ENCODE results near the gene UMODL1. TPM values are rescaled to one million over a fixed set of nuclear protein-coding genes. Genes with fewer than 3 reads are reported as not detected.

Gene UMODL1
- polyA plus RNA-seq, 3 donors, result 0.04 to 0.31 TPM; not detected in 1

GRCh38 chr21:42057851-42058437 lies 13.2 kb upstream of the UMODL1 start:
- no peak for DNase-seq (ENCODE audit: low read depth in 3 of 3, low spot score in 2 of 3)

- no peak for DNase-seq (ENCODE audit: low read depth in 3 of 3, low spot score in 2 of 3)
Observed at GRCh38 chr21:42058631-42059111, 12.4 kb upstream of the UMODL1 start.

DNA sequence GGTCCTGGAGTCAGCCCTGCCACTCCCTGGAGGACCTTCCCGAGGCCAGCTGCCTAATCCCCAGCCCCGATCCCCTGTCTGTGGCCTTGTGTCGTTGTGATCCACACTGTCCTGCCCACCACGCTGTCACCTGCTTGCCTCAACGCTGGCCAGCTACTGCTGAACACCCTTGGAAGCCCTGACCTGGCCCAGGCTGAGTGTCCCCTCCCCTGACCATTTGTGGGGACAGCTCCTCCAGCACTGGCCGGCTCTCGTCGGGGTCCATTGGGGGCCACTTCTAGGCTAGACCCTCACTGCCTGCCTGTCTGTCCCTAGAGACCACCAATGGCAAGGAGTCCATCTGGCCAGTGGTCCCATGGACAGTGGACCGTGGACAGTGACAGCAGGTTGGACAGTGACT lies 12.0 kb upstream of the UMODL1 start:
- DNase-seq (ENCODE audit: low read depth in 3 of 3, low spot score in 2 of 3), result no peak

- DNase-seq (ENCODE audit: low read depth in 3 of 3, low spot score in 2 of 3), result no peak
Observed at GRCh38 chr21:42059721-42060120, 11.4 kb upstream of the UMODL1 start.

DNA sequence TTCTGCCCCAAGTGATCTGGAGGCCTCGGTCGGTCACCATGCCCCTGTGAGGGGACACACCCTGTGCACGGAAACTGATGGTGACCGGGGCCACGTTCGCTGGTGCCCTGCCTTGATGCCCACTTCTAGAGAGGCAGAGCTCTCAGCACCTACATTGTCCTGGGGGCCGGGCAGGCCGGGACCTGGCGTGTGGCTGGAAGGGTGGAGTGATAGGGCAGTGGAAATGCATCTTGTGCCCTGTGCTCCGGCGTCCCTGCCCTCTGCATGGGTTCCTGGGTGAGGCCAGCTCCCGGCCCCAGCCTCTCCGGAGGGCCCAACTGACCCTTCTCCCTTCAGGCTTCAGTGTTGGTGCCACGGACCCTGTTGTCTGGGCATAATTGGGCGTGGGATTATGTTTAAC lies 11.0 kb upstream of the UMODL1 start:
- DNase-seq (ENCODE audit: low read depth in 3 of 3, low spot score in 2 of 3), result no peak

DNA sequence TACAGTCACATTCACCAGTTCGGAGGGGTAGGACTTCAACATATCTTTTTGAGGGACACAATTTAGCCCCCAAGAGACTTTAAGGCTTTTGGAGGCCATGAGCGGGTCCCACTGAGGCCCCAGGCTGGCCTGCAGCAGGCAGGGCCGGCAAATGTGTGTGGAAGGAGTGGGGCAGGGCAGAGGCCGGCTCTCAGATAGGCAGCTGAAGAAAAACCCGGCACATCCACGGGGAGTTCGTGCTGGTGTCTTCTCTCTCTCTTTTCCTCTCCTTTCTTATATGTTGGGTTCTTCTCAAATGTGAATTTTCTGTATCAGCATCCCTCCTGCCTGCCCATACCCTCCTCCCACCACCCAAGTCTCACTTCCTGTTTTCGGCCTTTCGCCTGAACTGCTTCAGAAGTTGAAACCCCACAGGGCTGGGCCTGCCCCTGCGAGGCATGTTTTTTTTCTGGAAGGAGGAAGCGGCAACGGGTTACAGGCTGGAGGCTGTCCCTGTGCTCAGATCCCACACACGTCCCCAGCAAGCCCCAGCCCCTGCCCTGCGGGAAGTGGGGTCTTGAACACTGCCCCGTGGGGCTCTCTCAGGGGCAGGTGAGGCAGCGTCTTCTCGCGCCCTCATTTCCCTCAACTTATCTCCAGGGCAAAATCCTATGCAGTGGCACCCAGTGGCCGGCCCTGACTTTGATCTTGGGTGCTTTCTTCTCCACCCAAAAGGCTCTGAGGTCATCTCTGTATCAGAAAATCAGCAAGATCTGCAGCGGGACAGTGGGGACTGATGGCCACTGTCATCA lies 9.7 kb upstream of the UMODL1 start:
- no peak for DNase-seq (ENCODE audit: low read depth in 3 of 3, low spot score in 2 of 3)

DNA sequence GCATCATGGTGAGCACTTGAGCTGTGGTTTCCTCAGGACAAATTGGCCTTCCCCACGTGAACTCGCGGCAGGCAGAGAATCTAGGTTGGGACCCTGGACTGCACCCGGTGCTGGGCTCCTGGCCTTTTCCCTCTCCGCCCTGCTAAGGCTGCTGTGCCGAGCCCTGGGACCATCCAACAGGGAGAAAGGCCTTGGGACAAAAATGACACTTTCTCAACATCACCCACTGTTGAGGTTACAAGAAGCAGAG lies 9.2 kb upstream of the UMODL1 start:
- no peak for DNase-seq (ENCODE audit: low read depth in 3 of 3, low spot score in 2 of 3)

DNA sequence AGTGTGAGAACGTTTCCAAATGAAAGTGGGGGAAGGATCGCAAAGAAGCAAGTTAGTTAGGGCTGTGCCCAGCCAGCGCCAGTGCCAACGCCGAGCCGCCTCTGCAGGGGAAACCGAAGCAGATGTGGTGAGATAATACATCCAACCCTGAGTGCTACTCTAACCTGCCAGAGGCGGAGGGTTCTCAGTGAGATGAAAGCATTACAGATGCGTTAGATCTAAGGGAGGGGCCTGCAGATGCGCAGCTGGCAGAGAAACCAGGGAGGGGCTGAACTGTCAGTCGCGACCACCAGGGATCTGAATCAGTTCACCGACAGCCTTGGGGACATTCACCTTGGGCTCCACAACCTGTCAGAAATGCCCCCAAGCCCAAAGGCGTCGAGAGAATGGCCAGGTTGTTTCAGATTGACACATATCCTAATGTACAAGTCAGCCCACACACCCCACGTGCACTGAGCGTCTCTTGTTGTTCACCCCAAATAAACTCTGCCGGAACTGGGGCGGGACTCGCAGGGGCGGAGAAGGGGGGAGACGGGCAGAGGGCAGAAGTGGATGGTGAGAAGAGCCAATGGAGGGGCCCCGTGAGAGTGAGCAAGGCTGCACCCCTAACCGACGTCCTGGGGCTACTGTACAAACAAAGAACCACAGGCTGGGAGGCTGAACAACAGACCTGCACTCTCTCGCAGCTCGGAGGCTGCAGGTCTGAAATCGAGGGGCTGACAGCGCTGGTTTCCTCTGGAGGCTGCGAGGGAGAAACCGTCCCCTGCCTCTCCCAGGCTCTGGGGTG lies 8.7 kb upstream of the UMODL1 start:
- no peak for DNase-seq (ENCODE audit: low read depth in 3 of 3, low spot score in 2 of 3)

GRCh38 chr21:42063191-42063570 lies 7.9 kb upstream of the UMODL1 start:
- no peak for DNase-seq (ENCODE audit: low read depth in 3 of 3, low spot score in 2 of 3)

- DNase-seq (ENCODE audit: low read depth in 3 of 3, low spot score in 2 of 3), result no peak
Observed at GRCh38 chr21:42063571-42064521, 7.3 kb upstream of the UMODL1 start.

- no peak for DNase-seq (ENCODE audit: low read depth in 3 of 3, low spot score in 2 of 3)
Observed at GRCh38 chr21:42066521-42066920, 4.6 kb upstream of the UMODL1 start.

GRCh38 chr21:42067531-42068255 lies 3.4 kb upstream of the UMODL1 start:
- DNase-seq (ENCODE audit: low read depth in 3 of 3, low spot score in 2 of 3), result no peak

DNA sequence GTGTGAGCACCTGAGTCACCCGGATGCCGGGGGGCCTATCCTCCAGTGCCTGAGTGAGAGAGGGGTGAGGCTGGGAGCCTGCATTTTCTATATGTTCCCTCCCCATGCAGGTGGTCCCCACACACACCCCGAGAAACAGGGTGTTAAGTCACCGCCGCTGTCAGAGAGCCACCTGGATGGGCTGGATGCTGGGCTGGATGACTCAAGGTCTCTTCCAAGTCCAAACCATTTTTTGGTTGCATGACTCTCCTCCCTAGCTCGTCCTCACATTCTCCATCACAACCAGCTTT lies 2.9 kb upstream of the UMODL1 start:
- DNase-seq (ENCODE audit: low read depth in 3 of 3, low spot score in 2 of 3), result no peak

- no peak for DNase-seq (ENCODE audit: low read depth in 3 of 3, low spot score in 2 of 3)
Observed at GRCh38 chr21:42068592-42068991, 2.5 kb upstream of the UMODL1 start.

DNA sequence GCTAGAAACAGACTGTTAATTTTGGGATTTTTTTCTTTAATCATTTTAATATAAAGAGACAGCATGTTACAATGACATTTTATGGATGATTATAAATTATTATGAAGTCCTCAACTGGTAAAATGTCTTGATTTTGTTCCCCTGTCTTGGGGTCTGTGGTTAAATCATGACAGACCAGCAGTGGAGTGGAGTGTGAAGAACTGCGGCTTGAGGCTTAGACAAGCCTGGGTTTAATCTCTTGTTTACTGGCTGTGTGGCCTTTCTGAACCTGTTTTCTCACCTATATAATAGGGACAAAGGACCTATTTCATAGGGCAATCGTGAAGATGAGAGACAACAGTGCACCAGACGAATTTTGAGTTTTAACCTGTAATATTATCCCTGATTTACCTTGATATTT lies 1.8 kb upstream of the UMODL1 start:
- DNase-seq (ENCODE audit: low read depth in 3 of 3, low spot score in 2 of 3), result no peak

GRCh38 chr21:42069843-42070242 lies 1.3 kb upstream of the UMODL1 start:
- no peak for DNase-seq (ENCODE audit: low read depth in 3 of 3, low spot score in 2 of 3)

DNA sequence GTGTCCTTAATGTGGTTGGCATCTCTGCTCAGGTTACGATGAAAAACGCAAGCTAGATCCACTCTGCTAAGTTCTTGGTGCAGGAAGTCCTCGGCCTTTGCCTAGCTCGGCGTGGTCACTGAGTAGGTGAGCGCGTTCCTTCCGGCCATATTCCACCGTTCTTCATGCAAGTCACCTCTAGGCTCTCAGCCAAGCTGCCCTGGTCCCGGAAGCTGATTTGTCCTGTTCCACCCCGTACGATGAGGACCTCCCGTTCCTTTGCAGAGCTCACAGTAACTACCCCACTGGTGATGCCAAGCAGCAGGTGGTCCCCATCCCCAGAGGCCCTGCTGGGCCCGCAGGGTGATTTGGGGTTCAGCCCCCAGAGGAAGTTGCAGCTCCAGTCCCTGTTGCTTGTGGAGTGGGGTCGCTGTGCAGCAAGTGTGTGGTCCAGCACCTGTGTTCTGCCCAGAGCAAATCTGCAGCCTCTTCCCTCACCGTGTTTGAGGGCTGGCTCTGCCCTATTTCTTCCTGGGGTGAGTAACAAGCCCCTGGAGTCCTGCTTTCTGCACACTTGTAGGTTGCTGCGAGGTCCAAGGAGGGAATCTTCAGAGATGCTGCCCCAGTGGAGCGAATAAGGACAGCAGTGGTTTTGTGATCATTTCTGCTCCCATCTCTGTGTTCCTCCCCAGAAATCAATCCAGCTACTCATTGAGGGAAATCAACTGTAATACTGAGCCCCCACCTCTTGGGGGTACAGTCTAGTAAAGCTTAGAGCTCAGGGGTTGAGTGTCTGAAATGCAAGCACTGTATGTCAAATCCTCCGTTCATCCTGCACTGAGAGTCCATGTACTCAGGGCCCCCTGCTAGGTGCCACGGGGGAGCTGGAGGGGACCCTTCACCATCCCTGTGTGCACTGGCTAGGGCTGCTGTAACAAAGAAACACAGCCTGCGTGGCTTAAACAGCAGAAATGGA lies 2.3 kb downstream of the UMODL1 start:
- DNase-seq (ENCODE audit: low read depth in 3 of 3, low spot score in 2 of 3), result no peak

GRCh38 chr21:42075686-42076471 lies 4.8 kb downstream of the UMODL1 start:
- DNase-seq (ENCODE audit: low read depth in 3 of 3, low spot score in 2 of 3), result no peak

Data from right renal cortex interstitium (tissue), 3 donors.